Esophagus muscularis mucosa (tissue), 4 donors: ENCODE data around the gene ATF7IP.

Source experiments
- EP300 ChIP-seq: sonication (generic); formaldehyde crosslinking; IDR thresholded peaks from one replicate; pipeline ENCODE4 v1.6.1; 2017; ENCODE audit warnings: antibody characterized with exemption
- POLR2A ChIP-seq: fragments of 450-650 bp; IDR thresholded peaks from one replicate; pipeline ENCODE4 v1.6.1; 2017; ENCODE audit warnings: antibody characterized with exemption, moderate library complexity, mild to moderate bottlenecking, low read depth
- POLR2AphosphoS5 ChIP-seq, 2 donors: sonication (generic); formaldehyde crosslinking; IDR thresholded peaks; one replicate each; pipeline ENCODE4 v1.6.1; 2017; ENCODE audit warnings: antibody characterized with exemption in 2 of 2
- TF ChIP-seq, protein P1 (sequence below), 3 experiments: fragments of 200-600 bp in 2 of 3; fragments of 450-650 bp in 1 of 3; sonication (generic) in 2 of 3; IDR thresholded peaks; one replicate each; pipeline ENCODE4 v1.5.1; 2017 to 2019; ENCODE audit warnings: antibody characterized with exemption in 3 of 3, mild to moderate bottlenecking in 2 of 3, moderate library complexity in 1 of 3

DNA sequence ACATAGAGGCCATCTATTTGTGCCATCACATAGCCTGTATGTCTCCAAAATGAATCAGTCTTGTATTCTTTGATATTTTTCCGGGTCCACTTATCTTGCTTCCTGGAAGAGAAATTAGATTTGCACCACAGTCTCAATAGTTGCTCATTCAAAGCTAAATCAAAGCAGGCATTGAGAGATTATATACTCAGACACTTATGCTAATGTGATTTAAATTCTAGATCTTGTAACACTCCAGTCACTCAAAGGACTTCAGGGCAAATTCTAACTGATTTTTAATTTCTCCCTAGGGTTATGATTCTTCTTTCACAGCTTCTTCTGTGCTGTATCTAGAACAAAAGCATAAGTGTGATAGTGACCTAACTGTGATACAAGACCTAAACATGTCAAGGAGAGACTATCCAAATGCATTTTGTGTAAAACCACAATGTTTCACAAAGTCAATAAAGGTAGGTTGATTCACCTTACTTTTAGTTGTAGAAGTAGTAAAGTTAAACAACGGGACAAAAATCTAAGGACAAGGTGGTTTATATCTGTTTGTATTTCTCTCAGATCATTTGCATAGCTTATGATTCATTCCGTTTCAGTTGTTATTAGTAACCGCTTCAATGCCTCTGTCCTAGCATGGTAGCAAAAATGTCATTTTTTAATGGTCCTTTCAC, 175.4 kb downstream of the ATF7IP start:
- TF ChIP-seq, protein P1, sequence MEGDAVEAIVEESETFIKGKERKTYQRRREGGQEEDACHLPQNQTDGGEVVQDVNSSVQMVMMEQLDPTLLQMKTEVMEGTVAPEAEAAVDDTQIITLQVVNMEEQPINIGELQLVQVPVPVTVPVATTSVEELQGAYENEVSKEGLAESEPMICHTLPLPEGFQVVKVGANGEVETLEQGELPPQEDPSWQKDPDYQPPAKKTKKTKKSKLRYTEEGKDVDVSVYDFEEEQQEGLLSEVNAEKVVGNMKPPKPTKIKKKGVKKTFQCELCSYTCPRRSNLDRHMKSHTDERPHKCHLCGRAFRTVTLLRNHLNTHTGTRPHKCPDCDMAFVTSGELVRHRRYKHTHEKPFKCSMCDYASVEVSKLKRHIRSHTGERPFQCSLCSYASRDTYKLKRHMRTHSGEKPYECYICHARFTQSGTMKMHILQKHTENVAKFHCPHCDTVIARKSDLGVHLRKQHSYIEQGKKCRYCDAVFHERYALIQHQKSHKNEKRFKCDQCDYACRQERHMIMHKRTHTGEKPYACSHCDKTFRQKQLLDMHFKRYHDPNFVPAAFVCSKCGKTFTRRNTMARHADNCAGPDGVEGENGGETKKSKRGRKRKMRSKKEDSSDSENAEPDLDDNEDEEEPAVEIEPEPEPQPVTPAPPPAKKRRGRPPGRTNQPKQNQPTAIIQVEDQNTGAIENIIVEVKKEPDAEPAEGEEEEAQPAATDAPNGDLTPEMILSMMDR (IDR thresholded peaks at IDR 0.05), result no peak
- no peak for TF ChIP-seq EP300
- no peak for TF ChIP-seq POLR2A
- TF ChIP-seq POLR2AphosphoS5 (IDR thresholded peaks at IDR 0.05), result no peak
